NT2/D1 (cell line): Measurements from ENCODE around the gene ETFBKMT.

Experiments
- SUZ12 ChIP-seq: IDR thresholded peaks from 2 replicates; pipeline ENCODE4 v1.6.1; 2011; ENCODE audit not compliant: insufficient read length, insufficient read depth; ENCODE audit errors: extremely low read depth
- YY1 ChIP-seq: IDR thresholded peaks from 2 replicates; pipeline ENCODE4 v1.6.1; 2011; ENCODE audit not compliant: insufficient read length, insufficient read depth

- TF ChIP-seq YY1 (no peak), SUZ12 (no peak)
Observed at GRCh38 chr12:31682136-31682962, 22.9 kb downstream of the ETFBKMT start.
